ENCODE measurements around the gene PRKCA.

The PRKCA gene

GRCh38 chr17:66611397-66611796 is 309.0 kb downstream of the PRKCA start:
- Histone ChIP-seq H3K9ac (no peak overlapping the region), H3K79me2 (ENCODE audit: insufficient read depth, low read depth) (no peaks in the 10 kb centered on the region), H3K4me2 (no peak overlapping the region), H3K36me3 (ENCODE audit: insufficient read depth) (no peaks in the 10 kb centered on the region), H4K20me1 (ENCODE audit: insufficient read depth) (no peaks in the 10 kb centered on the region), H3K4me1 (ENCODE audit: low read depth, poor library complexity, severe bottlenecking) (no peaks in the 10 kb centered on the region), H3K27ac (no peak overlapping the region), H3K27me3 (ENCODE audit: insufficient read depth, low read depth) (no peaks in the 10 kb centered on the region), H2AFZ (ENCODE audit: low read depth) (no peak overlapping the region), H3K4me3 (IDR thresholded peaks at IDR 0.05; ENCODE audit: insufficient read depth, low read depth, low read length) (no peak overlapping the region)
- no peak for TF ChIP-seq CTCF (conservative IDR thresholded peaks at IDR 0.05; ENCODE audit: low read depth, low read length)

- no peak overlapping the region for H2AFZ ChIP-seq (ENCODE audit: low read depth)
- no peak for TF ChIP-seq CTCF (conservative IDR thresholded peaks at IDR 0.05; ENCODE audit: low read depth, low read length)
- no peak overlapping the region for H3K9ac ChIP-seq
- H3K27me3 ChIP-seq (ENCODE audit: insufficient read depth, low read depth), result no peaks in the 10 kb centered on the region
- no peak overlapping the region for H3K27ac ChIP-seq
- no peaks in the 10 kb centered on the region for H3K4me1 ChIP-seq (ENCODE audit: low read depth, poor library complexity, severe bottlenecking)
- H3K36me3 ChIP-seq (ENCODE audit: insufficient read depth), result no peaks in the 10 kb centered on the region
- H4K20me1 ChIP-seq (ENCODE audit: insufficient read depth), result no peaks in the 10 kb centered on the region
- H3K4me2 ChIP-seq, result no peak overlapping the region
- H3K79me2 ChIP-seq (ENCODE audit: insufficient read depth, low read depth), result no peaks in the 10 kb centered on the region
- H3K4me3 ChIP-seq (IDR thresholded peaks at IDR 0.05; ENCODE audit: insufficient read depth, low read depth, low read length), result no peak overlapping the region
Measured at GRCh38 chr17:66612993-66613392, 310.6 kb downstream of the PRKCA start.

- H3K4me2 ChIP-seq, result no peak overlapping the region
Measured at GRCh38 chr17:66614469-66614868, 312.1 kb downstream of the PRKCA start.

GRCh38 chr17:66619206-66619605 is 316.8 kb downstream of the PRKCA start:
- H3K36me3 ChIP-seq (ENCODE audit: insufficient read depth), result no peaks in the 10 kb centered on the region
- no peak overlapping the region for H3K9ac ChIP-seq
- no peak overlapping the region for H2AFZ ChIP-seq (ENCODE audit: low read depth)
- no peaks in the 10 kb centered on the region for H3K4me1 ChIP-seq (ENCODE audit: low read depth, poor library complexity, severe bottlenecking)
- H4K20me1 ChIP-seq (ENCODE audit: insufficient read depth), result no peaks in the 10 kb centered on the region
- H3K27ac ChIP-seq, result no peak overlapping the region
- H3K27me3 ChIP-seq (ENCODE audit: insufficient read depth, low read depth), result no peaks in the 10 kb centered on the region
- no peak overlapping the region for H3K4me3 ChIP-seq (IDR thresholded peaks at IDR 0.05; ENCODE audit: insufficient read depth, low read depth, low read length)
- H3K79me2 ChIP-seq (ENCODE audit: insufficient read depth, low read depth), result no peaks in the 10 kb centered on the region
- TF ChIP-seq CTCF (conservative IDR thresholded peaks at IDR 0.05; ENCODE audit: low read depth, low read length), result no peak
- H3K4me2 ChIP-seq, result no peak overlapping the region

More at GRCh38 chr17:66614469-66614868, 312.1 kb downstream of the PRKCA start:
- Histone ChIP-seq H3K27ac (no peak overlapping the region), H3K9ac (no peak overlapping the region), H3K27me3 (ENCODE audit: insufficient read depth, low read depth) (no peaks in the 10 kb centered on the region), H3K36me3 (ENCODE audit: insufficient read depth) (no peaks in the 10 kb centered on the region), H3K79me2 (ENCODE audit: insufficient read depth, low read depth) (no peaks in the 10 kb centered on the region), H2AFZ (ENCODE audit: low read depth) (no peak overlapping the region), H3K4me1 (ENCODE audit: low read depth, poor library complexity, severe bottlenecking) (no peaks in the 10 kb centered on the region), H4K20me1 (ENCODE audit: insufficient read depth) (no peaks in the 10 kb centered on the region), H3K4me3 (IDR thresholded peaks at IDR 0.05; ENCODE audit: insufficient read depth, low read depth, low read length) (no peak overlapping the region)
- TF ChIP-seq CTCF (conservative IDR thresholded peaks at IDR 0.05; ENCODE audit: low read depth, low read length), result no peak
